Uterus (tissue), 2 donors: ENCODE data around the gene CCDC188.

ENCODE experiments used
- CTCF ChIP-seq, 4 experiments: fragments of 200-600 bp in 2 of 4; fragments of 450-650 bp in 2 of 4; sonication (generic) in 2 of 4; IDR thresholded peaks; one replicate each; pipeline ENCODE4 v1.5.1; 2016 to 2019; ENCODE audit warnings: antibody characterized with exemption in 4 of 4, mild to moderate bottlenecking in 2 of 4, moderate library complexity in 1 of 4
- POLR2A ChIP-seq, 2 donors: fragments of 450-650 bp; IDR thresholded peaks; one replicate each; pipeline ENCODE4 v1.6.1; 2016; ENCODE audit warnings: antibody characterized with exemption in 2 of 2, mild to moderate bottlenecking in 1 of 2, moderate library complexity in 1 of 2

GRCh38 chr22:20111689-20112622, 38.9 kb downstream of the CCDC188 start:
- TF ChIP-seq CTCF (IDR thresholded peaks at IDR 0.05) (no peak), POLR2A (IDR thresholded peaks at IDR 0.05) (no peak)
